Dendritic cell treated with granulocyte-macrophage colony-stimulating factor and Interleukin-4, amounts not matched to agents 40 ng/mL and 50 ng/mL, for 4 days (primary cell): Measurements from ENCODE around the gene HOXA5.

Experiments
- H3K27ac Mint-ChIP-seq: one replicate; pipeline ENCODE4 v1.8.0; 2022; ENCODE audit warnings: mild to moderate bottlenecking, mixed read lengths
- H3K27me3 Mint-ChIP-seq: one replicate; pipeline ENCODE4 v1.8.0; 2022; ENCODE audit warnings: mild to moderate bottlenecking, mixed read lengths
- H3K36me3 Mint-ChIP-seq: one replicate; pipeline ENCODE4 v1.8.0; 2022; ENCODE audit warnings: low read depth, mixed read lengths
- H3K4me1 Mint-ChIP-seq: one replicate; pipeline ENCODE4 v1.8.0; 2022; ENCODE audit warnings: low read depth, mixed read lengths
- H3K4me3 Mint-ChIP-seq: one replicate; pipeline ENCODE4 v1.8.0; 2022; ENCODE audit warnings: mild to moderate bottlenecking, moderate library complexity, mixed read lengths
- H3K9me3 Mint-ChIP-seq: one replicate; pipeline ENCODE4 v1.8.0; 2022; ENCODE audit warnings: mixed read lengths
- intact Hi-C: fragments of 100-400 bp; cut with micrococcal nuclease; formaldehyde crosslinking; loops from one replicate; pipeline ENCODE4 v1.15.0; 2022

The HOXA5 gene

DNA sequence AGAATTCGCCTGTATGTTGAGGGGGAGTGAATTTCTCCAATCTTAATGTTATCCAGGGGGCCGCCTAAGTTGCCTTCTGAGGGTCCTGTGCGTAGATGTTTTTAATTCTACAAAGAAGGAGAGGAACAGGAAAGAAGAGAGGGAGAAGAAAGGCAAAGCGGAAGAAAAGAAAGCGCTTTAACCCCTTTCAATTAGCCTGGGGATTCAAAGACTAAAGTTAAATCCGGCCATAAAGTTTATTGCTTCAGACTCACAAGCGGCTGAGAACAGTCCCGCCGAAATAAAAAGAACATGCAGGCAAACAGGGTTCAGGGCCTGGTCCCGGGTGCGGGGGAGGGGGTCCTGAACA lies 4.5 kb downstream of the HOXA5 start:
- Mint-ChIP-seq H3K4me3 (no peak overlapping the region), H3K36me3 (no peaks in the 10 kb centered on the region), H3K9me3 (no peaks in the 10 kb centered on the region), H3K27me3 (peaks cover 49% of the 10 kb centered on the region), H3K27ac (no peak overlapping the region), H3K4me1 (peaks cover 26% of the 10 kb centered on the region)
- intact Hi-C loops: no loop called here

DNA sequence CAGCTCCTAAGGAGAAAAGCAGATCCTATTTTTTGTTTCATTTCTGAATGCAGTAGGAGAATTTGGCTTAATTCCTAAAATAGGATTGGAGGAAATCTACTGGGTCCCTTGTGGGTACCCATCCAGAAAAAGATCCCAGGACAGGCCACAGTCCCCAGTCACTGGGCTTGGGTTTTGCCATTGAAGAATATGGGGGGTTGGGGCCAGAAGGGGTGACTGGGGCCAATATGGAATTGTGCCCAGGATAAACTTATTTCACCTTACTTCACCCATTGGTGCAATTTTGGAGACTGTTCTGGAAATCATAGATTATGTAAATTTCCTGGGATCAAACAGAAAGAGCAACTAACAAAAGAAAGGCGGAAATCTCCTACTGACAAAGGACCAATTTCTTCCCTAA lies 5.0 kb downstream of the HOXA5 start:
- Mint-ChIP-seq H3K36me3 (no peaks in the 10 kb centered on the region), H3K9me3 (no peaks in the 10 kb centered on the region), H3K4me3 (no peak overlapping the region), H3K27ac (no peak overlapping the region), H3K27me3 (peaks cover 48% of the 10 kb centered on the region), H3K4me1 (peaks cover 28% of the 10 kb centered on the region)
- intact Hi-C loops: no loop called here

DNA sequence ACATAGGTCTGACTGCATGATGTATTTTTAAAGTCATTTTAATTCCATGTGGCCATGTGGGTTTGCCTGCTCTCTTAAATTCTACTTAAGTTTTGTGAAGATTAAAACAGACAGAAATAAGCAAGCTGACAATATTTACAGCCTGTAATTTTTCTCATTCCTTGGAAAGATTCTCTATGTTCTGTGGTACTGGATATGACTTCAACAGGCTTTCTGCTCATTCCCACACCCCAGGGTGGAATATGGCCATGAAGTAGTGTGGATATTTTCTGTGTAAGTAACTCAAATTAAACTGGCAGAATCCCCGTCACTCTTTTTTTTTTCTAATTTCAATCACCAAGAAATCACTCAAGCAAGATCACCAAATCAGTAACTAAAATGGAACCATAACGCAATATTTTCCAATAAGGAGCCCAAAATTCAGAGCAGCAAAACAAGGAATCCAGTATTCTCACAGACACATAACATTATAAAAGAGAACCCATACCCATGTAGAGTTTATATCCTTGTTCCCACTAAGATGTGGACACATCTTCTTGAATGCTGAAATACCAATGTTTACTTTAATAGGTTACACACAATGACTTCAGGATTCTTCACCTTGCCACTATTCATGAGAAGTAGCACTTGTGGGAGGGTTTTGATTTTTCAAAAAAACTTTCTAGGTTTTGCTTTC lies 5.7 kb downstream of the HOXA5 start:
- Mint-ChIP-seq H3K4me3 (no peak overlapping the region), H3K36me3 (no peaks in the 10 kb centered on the region)

DNA sequence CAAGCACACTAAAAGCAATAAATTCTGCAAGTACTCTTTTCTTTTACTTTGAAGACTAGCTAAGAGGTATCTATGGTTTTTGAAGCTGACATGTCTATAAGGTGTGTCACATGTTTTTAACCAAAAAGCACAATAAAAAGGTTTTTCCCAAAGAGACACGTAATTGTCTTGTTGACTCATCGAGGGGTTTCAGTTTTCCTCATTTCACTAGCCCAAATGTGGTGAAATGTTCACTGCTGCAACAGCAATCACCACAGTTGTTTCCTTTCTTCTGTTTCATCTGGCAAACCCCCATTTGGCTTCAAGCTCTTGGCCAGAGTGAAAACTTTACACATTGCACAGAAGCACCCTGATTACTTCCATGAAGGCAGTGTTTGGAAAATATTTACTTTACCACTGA lies 9.1 kb downstream of the HOXA5 start:
- intact Hi-C loops: no loop called here
- Mint-ChIP-seq H3K27ac (no peak overlapping the region), H3K4me1 (peaks cover 28% of the 10 kb centered on the region), H3K27me3 (peaks cover 35% of the 10 kb centered on the region), H3K4me3 (no peak overlapping the region), H3K9me3 (no peaks in the 10 kb centered on the region), H3K36me3 (no peaks in the 10 kb centered on the region)

More for the DNA sequence above, 5.7 kb downstream of the HOXA5 start:
- intact Hi-C loops: no loop called here
- Mint-ChIP-seq H3K9me3 (no peaks in the 10 kb centered on the region), H3K27ac (no peak overlapping the region), H3K4me1 (peaks cover 28% of the 10 kb centered on the region), H3K27me3 (peaks cover 47% of the 10 kb centered on the region)

DNA sequence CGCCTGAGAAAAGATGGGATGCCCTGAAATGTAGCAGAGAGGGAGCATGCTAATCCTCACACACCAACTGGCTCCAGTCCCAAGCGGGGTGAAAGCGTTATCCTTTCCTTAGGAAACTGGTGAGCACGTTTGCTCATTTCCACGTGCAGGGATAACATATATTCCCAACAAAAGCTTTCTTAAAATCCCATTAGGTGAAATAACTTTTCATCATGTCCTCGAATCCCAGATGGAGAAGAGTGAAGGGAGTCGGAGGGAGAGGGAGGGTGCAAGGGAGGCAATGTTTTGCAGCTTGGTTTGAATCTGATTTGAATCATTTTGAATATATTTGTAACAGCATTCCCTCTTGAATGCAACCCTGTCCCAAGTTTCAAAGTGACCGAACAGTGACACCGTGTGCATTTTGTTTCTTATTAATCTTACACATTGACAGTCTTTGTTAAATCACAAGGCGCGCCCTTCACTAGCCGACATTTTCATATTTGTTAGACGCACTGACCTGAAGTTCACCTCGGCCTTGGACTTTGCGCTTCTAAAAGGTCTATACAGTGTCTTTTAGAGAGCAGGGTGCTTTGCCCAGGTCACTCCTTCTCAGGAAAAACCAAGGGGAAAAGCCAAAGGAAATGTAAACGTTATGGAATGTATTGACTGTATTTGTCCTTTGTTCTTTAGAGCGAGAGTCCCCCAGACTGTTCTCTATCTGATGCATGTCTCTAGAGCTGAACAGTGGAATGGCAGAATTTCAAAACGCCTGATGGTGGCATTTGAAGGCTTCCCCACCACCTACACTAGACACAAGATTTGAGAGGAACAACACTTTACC lies 9.9 kb downstream of the HOXA5 start:
- H3K27me3 Mint-ChIP-seq: peaks cover 43% of the 10 kb centered on the region

DNA sequence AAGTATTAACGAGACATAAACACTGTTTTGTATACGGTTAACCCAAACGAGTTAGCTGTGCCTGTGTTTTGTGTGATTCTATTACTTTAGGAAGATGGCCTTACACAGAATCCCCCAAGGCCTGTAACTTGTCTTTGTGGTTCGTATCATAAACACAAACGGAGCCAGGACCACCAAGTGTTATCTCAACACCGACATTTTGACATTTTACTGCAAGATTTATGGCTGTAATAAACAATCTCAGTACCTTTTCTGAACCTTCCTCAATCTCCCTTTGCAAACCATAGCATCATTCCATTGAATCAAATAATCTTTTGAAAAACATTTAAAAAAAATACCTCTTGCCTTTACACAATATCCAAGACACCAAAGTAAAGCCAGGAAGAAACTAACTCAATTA lies 10.5 kb downstream of the HOXA5 start:
- Mint-ChIP-seq H3K4me3 (no peak overlapping the region), H3K27ac (no peak overlapping the region), H3K36me3 (no peaks in the 10 kb centered on the region), H3K4me1 (peaks cover 28% of the 10 kb centered on the region), H3K27me3 (peaks cover 45% of the 10 kb centered on the region), H3K9me3 (no peaks in the 10 kb centered on the region)
- intact Hi-C loops: no loop called here

More for the DNA sequence above, 9.9 kb downstream of the HOXA5 start:
- Mint-ChIP-seq H3K9me3 (no peaks in the 10 kb centered on the region), H3K4me3 (no peak overlapping the region), H3K27ac (no peak overlapping the region), H3K36me3 (no peaks in the 10 kb centered on the region), H3K4me1 (peaks cover 28% of the 10 kb centered on the region)
- intact Hi-C loops: no loop called here

DNA sequence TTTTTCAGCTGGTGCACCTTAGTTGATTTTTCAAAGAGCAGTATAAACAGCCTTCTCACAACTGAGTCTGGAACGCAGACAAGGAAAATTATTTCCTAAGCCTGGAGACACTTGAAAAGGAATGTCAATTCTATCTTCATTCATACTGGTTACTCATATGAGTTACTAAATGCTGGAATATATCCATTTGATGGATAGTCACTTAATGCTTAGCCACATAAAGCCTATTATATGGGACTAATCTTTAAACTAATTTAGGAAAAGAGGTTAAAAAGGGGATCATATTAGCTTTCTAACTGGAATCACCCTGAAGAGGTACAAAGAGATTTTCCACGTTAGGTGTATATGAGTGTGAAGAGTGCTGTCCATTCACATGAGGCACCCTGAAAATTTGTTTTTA lies 11.3 kb downstream of the HOXA5 start:
- intact Hi-C loops: no loop called here
- no peaks in the 10 kb centered on the region for H3K36me3 Mint-ChIP-seq
- H3K4me3 Mint-ChIP-seq: no peak overlapping the region
- peaks cover 45% of the 10 kb centered on the region for H3K27me3 Mint-ChIP-seq
- peaks cover 26% of the 10 kb centered on the region for H3K4me1 Mint-ChIP-seq
- H3K9me3 Mint-ChIP-seq: no peaks in the 10 kb centered on the region
- H3K27ac Mint-ChIP-seq: no peak overlapping the region

DNA sequence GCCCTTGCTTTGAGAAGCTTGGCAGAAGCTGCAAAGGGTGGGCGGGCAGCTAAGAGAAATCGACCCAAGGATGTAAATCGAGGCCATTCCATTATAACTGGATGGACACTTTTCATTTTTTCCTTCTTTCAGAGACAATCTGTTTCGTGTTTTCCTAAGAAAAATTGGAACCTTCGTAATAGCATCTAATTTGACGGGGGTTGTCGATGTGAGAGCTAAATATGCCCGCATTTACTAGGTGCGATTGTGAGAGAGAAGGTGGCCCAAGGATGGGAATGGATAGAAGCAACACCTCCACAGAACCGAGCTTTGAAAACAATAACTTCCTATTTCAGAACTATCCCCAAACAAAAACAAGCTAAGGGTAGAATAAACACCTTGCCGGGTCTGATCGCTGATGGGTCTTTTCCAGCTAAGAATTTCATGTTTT lies 12.1 kb downstream of the HOXA5 start:
- H3K27me3 Mint-ChIP-seq: peaks cover 42% of the 10 kb centered on the region
- H3K9me3 Mint-ChIP-seq: no peaks in the 10 kb centered on the region
- intact Hi-C loops: no loop called here
- H3K4me3 Mint-ChIP-seq: peak overlapping the region; percentile 80
- no peaks in the 10 kb centered on the region for H3K36me3 Mint-ChIP-seq
- H3K4me1 Mint-ChIP-seq: peaks cover 21% of the 10 kb centered on the region
- peak overlapping the region; percentile 91 for H3K27ac Mint-ChIP-seq

DNA sequence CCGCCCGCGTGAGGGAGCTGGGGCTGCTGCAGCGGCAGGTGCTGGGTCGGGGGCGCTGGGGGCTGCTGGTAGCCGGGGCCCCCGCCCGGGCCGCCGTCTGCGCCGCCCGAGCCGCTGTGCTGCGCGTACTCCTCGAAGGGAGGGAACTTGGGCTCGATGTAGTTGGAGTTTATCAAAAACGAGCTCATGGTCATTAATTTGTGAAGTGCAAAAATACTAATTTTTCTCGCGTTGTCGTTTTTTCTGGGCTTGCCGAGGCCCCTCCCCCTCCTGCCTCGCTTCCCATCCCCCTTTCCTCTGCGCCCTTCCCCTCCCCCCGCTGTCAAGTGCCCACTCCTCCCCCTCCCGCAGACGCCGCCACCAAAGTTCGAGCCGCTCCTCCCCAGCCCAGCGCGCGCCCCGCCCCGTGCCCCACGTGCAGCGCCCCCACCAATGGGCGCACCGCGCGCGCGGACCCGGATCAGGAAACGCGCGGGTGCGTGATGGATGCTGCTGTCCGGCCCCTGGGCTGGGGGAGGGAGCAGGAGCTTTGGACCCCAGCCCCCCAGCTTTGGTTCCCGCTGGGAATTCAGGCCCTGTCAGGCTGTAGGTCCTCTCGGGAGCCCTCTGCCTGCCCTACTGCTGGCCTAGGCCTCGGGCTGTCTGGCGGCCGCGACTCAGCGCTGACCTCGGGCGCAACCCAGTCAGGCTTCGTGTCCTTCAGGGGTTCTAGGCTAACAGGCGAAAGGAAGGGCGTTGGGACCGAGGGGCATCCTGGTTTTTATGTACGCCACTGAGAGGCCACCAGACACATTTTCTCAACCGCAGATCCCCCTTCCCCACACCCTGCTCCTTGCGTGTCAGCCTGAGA lies 12.7 kb downstream of the HOXA5 start, which contains the start of gene HOXA4:
Gene HOXA4 (minus strand): TSS at position 218 of the 850 bp plus-strand sequence. CDS start 24 bp downstream, at position 194.
- Mint-ChIP-seq H3K27ac (peak within 1 kb of the TSS; percentile 91), H3K9me3 (no peaks in the 10 kb centered on the region), H3K4me3 (peak within 1 kb of the TSS; percentile 80), H3K4me1 (peaks cover 16% of the 10 kb centered on the region), H3K36me3 (no peaks in the 10 kb centered on the region), H3K27me3 (peaks cover 38% of the 10 kb centered on the region)
- intact Hi-C loops: loop anchor here (1.0 kb wide), 1 partner anchor 33 kb away; no protein-coding TSS in a partner anchor

DNA sequence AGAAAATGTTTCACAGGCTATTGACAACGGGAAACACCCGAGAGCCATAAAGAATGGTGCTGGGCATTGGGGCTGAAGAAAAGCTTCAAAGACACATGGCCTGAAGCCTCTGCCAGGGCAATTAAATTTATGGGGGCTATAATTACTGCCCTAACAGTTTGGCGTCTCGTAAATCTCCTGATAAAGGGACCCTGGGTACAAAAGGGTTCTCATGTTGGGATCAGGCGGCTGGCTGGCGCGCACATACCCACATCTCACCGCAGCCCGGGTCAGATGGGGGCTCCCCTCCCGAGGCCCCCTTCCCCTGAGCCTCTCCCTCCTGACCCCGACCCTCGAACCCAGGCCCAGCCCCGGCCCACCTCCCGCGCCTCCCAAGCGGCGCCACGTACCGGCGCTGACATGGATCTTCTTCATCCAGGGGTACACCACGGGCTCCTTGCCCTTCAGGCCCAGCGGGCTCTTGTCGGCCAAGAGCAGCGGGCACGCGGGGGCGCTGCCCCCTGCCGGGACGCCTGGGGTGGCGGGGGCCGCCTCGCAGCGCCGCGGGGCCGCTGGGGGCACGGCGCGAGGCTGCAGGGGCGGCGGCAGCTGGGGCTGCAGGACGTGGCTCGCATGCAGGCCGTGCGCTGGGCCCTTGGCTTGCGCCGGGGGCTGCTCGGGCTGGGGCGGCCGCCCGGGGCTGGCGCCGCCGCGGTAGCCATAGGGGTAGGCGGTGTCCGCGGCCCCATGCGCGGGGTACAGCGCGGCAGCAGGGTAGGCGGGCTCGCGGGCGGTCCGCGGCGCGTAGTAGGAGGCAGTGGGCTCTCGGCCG lies 13.5 kb downstream of the HOXA5 start:
- intact Hi-C loops: loop anchor here (1.0 kb wide), 1 partner anchor 33 kb away; no protein-coding TSS in a partner anchor
- Mint-ChIP-seq H3K27me3 (peaks cover 39% of the 10 kb centered on the region), H3K9me3 (no peaks in the 10 kb centered on the region), H3K36me3 (no peaks in the 10 kb centered on the region), H3K4me1 (peaks cover 12% of the 10 kb centered on the region), H3K27ac (peak overlapping the region; percentile 91), H3K4me3 (peak overlapping the region; percentile 80)

DNA sequence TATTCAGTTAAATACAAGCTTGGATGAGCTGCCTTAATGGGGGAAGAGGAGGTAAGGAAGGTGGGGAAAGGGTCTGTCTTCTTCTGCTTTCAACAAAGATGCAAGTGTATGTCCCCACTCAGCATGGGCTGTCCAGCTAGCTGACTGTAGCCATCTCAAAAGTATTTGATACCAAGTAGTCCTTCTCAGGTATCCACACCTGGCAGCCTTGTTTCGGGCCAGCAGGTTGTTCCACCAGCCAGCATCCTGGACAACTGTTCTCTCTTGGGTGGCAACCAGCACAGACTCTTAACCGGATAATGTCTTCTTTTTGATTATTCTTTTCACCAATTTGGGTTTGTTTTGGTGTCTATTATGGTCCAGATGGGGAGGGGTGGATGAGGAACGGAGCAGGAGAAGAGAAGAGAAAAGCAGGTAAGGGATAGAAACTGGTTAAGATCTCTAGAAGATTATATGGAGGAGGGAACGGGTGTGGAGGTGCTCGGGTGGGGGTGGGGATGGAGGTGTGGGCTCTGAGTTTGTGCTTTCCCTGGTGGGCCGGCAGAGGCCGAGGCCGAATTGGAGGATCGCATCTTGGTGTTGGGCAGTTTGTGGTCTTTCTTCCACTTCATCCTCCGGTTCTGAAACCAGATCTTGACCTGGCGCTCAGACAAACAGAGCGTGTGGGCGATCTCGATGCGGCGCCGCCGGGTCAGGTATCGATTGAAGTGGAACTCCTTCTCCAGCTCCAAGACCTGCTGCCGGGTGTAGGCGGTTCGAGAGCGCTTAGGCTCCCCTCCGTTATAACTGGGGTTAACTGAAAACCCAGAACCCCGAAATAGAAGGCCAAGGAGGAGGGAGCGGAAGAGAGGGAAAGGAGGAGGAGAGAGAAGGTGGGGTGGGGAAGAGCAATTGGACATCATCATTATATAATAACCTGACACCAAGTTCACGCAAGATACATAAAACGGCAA lies 14.4 kb downstream of the HOXA5 start:
- H3K27me3 Mint-ChIP-seq: peaks cover 40% of the 10 kb centered on the region
- H3K9me3 Mint-ChIP-seq: no peaks in the 10 kb centered on the region
- H3K27ac Mint-ChIP-seq: no peak overlapping the region
- no peaks in the 10 kb centered on the region for H3K36me3 Mint-ChIP-seq
- H3K4me1 Mint-ChIP-seq: peaks cover 3% of the 10 kb centered on the region
- intact Hi-C loops: no loop called here
- H3K4me3 Mint-ChIP-seq: no peak overlapping the region

DNA sequence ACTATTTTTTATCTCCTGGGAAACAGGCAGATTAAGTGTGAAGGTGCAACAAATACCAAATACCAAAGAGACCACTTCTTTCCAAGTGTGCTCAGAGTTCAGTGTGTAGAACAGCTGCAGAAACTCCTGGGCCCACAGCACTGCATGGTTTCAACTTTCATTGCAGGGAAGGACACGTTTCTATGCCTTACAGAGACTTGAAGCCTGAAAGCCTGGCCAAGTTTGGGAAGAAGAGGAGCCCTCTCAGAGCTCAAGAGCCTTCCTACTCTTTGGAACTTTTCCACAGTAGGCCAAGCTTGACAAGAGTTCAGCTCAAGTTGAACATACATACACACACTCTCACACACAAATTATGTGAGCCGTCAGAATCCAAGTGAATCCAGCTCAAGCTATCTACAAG lies 15.4 kb downstream of the HOXA5 start:
- no peak overlapping the region for H3K27ac Mint-ChIP-seq

More for the DNA sequence above, 15.4 kb downstream of the HOXA5 start:
- peaks cover 37% of the 10 kb centered on the region for H3K27me3 Mint-ChIP-seq
- intact Hi-C loops: no loop called here
- no peaks in the 10 kb centered on the region for H3K9me3 Mint-ChIP-seq
- H3K4me1 Mint-ChIP-seq: no peaks in the 10 kb centered on the region
- H3K36me3 Mint-ChIP-seq: no peaks in the 10 kb centered on the region
- no peak overlapping the region for H3K4me3 Mint-ChIP-seq
